ACC112 (cell line): Measurements from ENCODE around the gene HACD1.

ENCODE experiments used
- H2AFZ ChIP-seq: fragments of 200-600 bp; sonication (generic); one replicate; pipeline ENCODE4 v1.6.0; 2017; ENCODE audit warnings: antibody characterized with exemption, low read length; ENCODE audit not compliant: unreplicated experiment
- H3K27ac ChIP-seq: fragments of 200-600 bp; sonication (generic); 2 replicates; pipeline ENCODE4 v1.5.1; 2014; ENCODE audit warnings: low read depth, mild to moderate bottlenecking, antibody characterized with exemption, low read length, moderate library complexity
- H3K27me3 ChIP-seq: fragments of 200-600 bp; sonication (generic); 2 replicates; pipeline ENCODE4 v1.6.1; 2014; ENCODE audit warnings: mild to moderate bottlenecking, antibody characterized with exemption, low read length, moderate library complexity, mixed read lengths; ENCODE audit not compliant: insufficient read depth
- H3K36me3 ChIP-seq: fragments of 200-600 bp; sonication (generic); 2 replicates; pipeline ENCODE4 v1.6.1; 2016; ENCODE audit warnings: mild to moderate bottlenecking, antibody characterized with exemption, low read length, moderate library complexity, mixed read lengths; ENCODE audit not compliant: insufficient read depth
- H3K4me1 ChIP-seq: fragments of 200-600 bp; sonication (generic); one replicate; pipeline ENCODE4 v1.6.1; 2016; ENCODE audit warnings: low read length, mixed read lengths; ENCODE audit not compliant: insufficient read depth, unreplicated experiment, control insufficient read depth
- H3K4me3 ChIP-seq: fragments of 200-600 bp; sonication (generic); 2 replicates; pipeline ENCODE4 v1.5.1; 2014; ENCODE audit warnings: mild to moderate bottlenecking, low read depth, low read length
- H3K79me2 ChIP-seq: fragments of 200-600 bp; sonication (generic); one replicate; pipeline ENCODE4 v1.6.0; 2016; ENCODE audit warnings: low read length; ENCODE audit not compliant: control insufficient read depth, unreplicated experiment, insufficient read depth

The HACD1 gene

GRCh38 chr10:17652585-17652984, 35.4 kb upstream of the HACD1 start:
- Histone ChIP-seq H3K27ac (peak overlapping the region; percentile 15; the same call in 1 of the 2 replicates), H3K36me3 (peaks cover 26% of the 10 kb centered on the region), H2AFZ (no peak overlapping the region), H3K27me3 (no peaks in the 10 kb centered on the region), H3K79me2 (peaks cover 96% of the 10 kb centered on the region), H3K4me3 (no peak overlapping the region), H3K4me1 (peaks cover 34% of the 10 kb centered on the region)

GRCh38 chr10:17651896-17652295, 34.7 kb upstream of the HACD1 start:
- H3K27ac ChIP-seq = peak overlapping the region; percentile 15; the same call in 1 of the 2 replicates
- H3K36me3 ChIP-seq = peaks cover 26% of the 10 kb centered on the region
- H3K79me2 ChIP-seq = peaks cover 96% of the 10 kb centered on the region
- no peak overlapping the region for H3K4me3 ChIP-seq
- no peaks in the 10 kb centered on the region for H3K27me3 ChIP-seq
- peaks cover 34% of the 10 kb centered on the region for H3K4me1 ChIP-seq
- no peak overlapping the region for H2AFZ ChIP-seq

DNA sequence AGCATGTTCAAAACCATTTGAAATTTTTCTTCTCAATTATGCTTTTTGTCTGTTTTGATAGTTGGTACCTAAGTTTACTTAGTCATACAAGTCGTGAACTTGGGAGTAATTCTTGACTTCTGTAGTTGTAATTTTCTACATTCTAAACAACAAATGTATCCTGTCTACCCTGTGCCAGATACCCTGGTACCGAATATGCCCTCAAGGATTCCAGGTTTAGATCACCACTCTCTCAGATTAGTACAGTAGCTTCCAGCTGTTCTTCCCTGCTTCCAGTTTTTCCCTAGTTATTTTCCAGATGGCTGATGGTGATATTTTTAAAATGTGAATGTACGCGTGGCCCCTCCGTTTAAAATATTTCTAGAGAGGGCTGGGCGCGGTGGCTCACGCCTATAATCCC, 33.2 kb upstream of the HACD1 start:
- Histone ChIP-seq H3K27ac (0 out of 2 replicates have a peak overlapping the region, but pooled peaks have one; percentile 35), H3K4me3 (no peak overlapping the region), H3K36me3 (peaks cover 20% of the 10 kb centered on the region), H3K27me3 (no peaks in the 10 kb centered on the region), H2AFZ (no peak overlapping the region), H3K4me1 (peaks cover 36% of the 10 kb centered on the region), H3K79me2 (peaks cover 97% of the 10 kb centered on the region)

DNA sequence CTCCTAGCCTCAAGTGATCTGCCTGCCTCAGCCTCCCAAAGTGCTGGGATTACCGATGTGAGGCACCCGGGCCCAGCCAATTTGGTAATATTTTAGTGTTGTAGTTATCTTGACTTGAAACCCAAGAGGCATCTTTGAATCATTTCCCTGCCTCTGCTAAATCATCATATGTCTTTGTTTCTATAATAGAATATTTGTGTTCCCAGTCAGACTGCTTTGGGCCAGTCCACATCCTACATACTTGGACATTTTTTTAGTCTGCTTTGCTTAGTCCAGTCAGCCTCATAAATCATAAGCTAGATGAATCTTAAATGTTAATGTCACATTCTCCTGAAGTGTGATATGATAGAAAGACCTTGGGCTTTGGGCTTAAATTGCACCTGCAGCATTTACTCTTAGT, 32.7 kb upstream of the HACD1 start:
- Histone ChIP-seq H3K4me3 (no peak overlapping the region), H3K79me2 (peaks cover 97% of the 10 kb centered on the region), H3K27ac (peak overlapping the region; percentile 35; the same call in 1 of the 2 replicates), H3K27me3 (no peaks in the 10 kb centered on the region), H3K36me3 (peaks cover 15% of the 10 kb centered on the region), H3K4me1 (peaks cover 35% of the 10 kb centered on the region), H2AFZ (no peak overlapping the region)

- H3K4me1 ChIP-seq = peaks cover 35% of the 10 kb centered on the region
- H3K79me2 ChIP-seq = peaks cover 98% of the 10 kb centered on the region
- H2AFZ ChIP-seq = no peak overlapping the region
- H3K36me3 ChIP-seq = peaks cover 15% of the 10 kb centered on the region
- no peaks in the 10 kb centered on the region for H3K27me3 ChIP-seq
- H3K4me3 ChIP-seq = no peak overlapping the region
- no peak overlapping the region for H3K27ac ChIP-seq
Measured at GRCh38 chr10:17649052-17649451, 31.9 kb upstream of the HACD1 start.

GRCh38 chr10:17648243-17649035, 31.3 kb upstream of the HACD1 start:
- Histone ChIP-seq H2AFZ (no peak overlapping the region), H3K27ac (no peak overlapping the region), H3K27me3 (no peaks in the 10 kb centered on the region), H3K4me3 (no peak overlapping the region), H3K79me2 (peaks cover 95% of the 10 kb centered on the region), H3K36me3 (peaks cover 10% of the 10 kb centered on the region), H3K4me1 (peaks cover 35% of the 10 kb centered on the region)

GRCh38 chr10:17647326-17647725, 30.2 kb upstream of the HACD1 start:
- peaks cover 5% of the 10 kb centered on the region for H3K36me3 ChIP-seq
- no peaks in the 10 kb centered on the region for H3K27me3 ChIP-seq
- H3K4me3 ChIP-seq = no peak overlapping the region
- H3K4me1 ChIP-seq = peaks cover 36% of the 10 kb centered on the region
- H3K27ac ChIP-seq = no peak overlapping the region
- H3K79me2 ChIP-seq = peaks cover 95% of the 10 kb centered on the region
- no peak overlapping the region for H2AFZ ChIP-seq

DNA sequence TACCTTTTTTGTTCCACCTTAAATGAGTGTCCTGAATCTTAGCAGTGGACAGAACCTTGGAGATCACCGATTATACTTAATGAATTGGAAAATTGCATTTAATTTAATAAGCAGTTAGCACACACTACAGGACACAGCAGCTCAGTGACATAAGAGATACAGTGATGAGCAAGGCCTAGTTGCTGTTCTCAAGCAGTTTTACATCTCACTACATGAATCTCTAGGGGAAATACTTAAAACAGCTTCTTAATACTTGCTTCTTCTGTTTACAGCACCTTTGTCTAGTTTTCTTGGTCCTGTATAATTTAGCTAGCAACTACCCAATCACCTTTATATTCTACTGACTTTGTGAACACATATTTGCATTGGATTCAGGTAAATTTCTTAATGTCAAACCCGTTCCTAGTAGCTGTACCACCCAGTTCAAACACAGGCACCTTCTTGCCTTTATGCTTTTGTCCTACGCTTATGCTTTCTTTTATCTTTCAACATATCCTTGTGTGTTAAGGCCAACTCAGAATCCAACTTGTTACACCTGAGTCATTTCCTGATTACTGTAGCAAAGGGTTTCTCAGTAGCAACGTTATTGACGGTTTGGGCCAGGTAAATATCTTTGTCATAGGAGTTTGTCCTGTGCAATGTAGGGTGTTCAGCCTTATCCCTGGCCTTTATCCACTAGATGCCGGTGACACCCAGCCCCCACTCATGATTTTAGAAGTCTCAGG, 28.6 kb upstream of the HACD1 start:
- Histone ChIP-seq H2AFZ (no peak overlapping the region), H3K27ac (no peak overlapping the region), H3K4me3 (peak overlapping the region; percentile 100)

GRCh38 chr10:17644485-17644943, 27.3 kb upstream of the HACD1 start:
- Histone ChIP-seq H3K36me3 (peaks cover 5% of the 10 kb centered on the region), H3K79me2 (peaks cover 76% of the 10 kb centered on the region), H3K4me1 (peaks cover 30% of the 10 kb centered on the region), H3K27ac (peak overlapping the region; percentile 98), H2AFZ (peak overlapping the region; percentile 90), H3K4me3 (peak overlapping the region; percentile 100), H3K27me3 (no peaks in the 10 kb centered on the region)

More for the DNA sequence above, 28.6 kb upstream of the HACD1 start:
- Histone ChIP-seq H3K79me2 (peaks cover 87% of the 10 kb centered on the region), H3K27me3 (no peaks in the 10 kb centered on the region), H3K36me3 (peaks cover 5% of the 10 kb centered on the region), H3K4me1 (peaks cover 37% of the 10 kb centered on the region)

DNA sequence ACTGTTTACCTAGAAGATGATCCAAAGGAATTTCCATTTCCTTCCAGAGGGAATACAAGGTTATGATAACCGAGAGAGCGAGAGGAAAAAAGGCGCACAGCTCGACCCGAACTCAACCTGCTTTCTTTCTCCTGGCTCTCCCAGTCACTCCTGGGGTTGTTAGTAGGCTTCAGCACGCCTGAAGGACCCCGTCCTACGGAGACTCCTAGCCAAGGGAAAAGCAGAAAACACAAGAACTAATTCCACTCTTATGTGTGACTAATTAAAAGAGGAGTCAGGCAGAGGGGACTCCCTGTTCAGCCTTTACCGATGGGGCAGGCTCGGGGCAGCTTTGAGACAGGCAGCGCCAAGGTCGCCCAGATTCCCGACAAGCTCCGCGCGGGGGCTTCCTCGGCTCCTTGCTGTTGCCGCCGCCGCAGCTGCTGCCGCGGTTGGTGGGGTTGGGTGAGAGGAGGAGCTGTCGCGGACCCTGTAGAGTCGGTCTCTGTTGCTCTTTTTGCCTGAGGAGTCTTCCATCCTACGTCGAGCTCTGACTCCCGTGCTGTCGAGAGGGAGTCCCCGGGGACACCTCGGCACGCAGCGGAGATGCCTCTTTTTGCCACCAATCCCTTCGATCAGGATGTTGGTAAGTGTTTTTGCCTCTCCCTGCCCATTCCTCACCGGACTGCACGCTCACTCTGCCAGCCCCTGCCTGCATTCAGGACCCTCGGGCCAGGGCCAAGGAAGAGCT, 26.7 kb upstream of the HACD1 start, which contains the start of gene STAM:
TSS of gene STAM (plus strand) at position 397 of the 730 bp plus-strand sequence. CDS start at position 586, 189 bp downstream.
- H3K27ac ChIP-seq = peak within 1 kb of the TSS; percentile 98
- H3K4me1 ChIP-seq = peaks cover 28% of the 10 kb centered on the region
- H3K36me3 ChIP-seq = peaks cover 5% of the 10 kb centered on the region
- peak within 1 kb of the TSS; percentile 100 for H3K4me3 ChIP-seq
- H3K27me3 ChIP-seq = no peaks in the 10 kb centered on the region
- H3K79me2 ChIP-seq = peaks cover 70% of the 10 kb centered on the region
- H2AFZ ChIP-seq = peak within 1 kb of the TSS; percentile 94
